GM12878 (cell line): Measurements from ENCODE around the gene GAK.

Experiments
- CEBPB ChIP-seq, 2 experiments: fragments of 150-350 bp in 1 of 2; IDR thresholded peaks; 2 replicates each; pipeline ENCODE4 v1.6.1; 2012 to 2014; ENCODE audit warnings: low read depth in 2 of 2, low read length in 2 of 2, borderline replicate concordance in 1 of 2, inconsistent platforms in 1 of 2
- CEBPZ ChIP-seq: fragments of 150-350 bp; IDR thresholded peaks from 2 replicates; pipeline ENCODE4 v1.6.1; 2016; ENCODE audit warnings: low read depth, low read length
- CTCF ChIP-seq, 3 experiments: IDR thresholded peaks in 2 of 3; conservative IDR thresholded peaks in 1 of 3; 2 replicates each; pipeline ENCODE4 v1.5.1; 2011; ENCODE audit warnings: low read depth in 3 of 3, low read length in 3 of 3, mild to moderate bottlenecking in 3 of 3, control low read depth in 2 of 3, moderate library complexity in 2 of 3, inconsistent platforms in 1 of 3, mixed read lengths in 1 of 3; ENCODE audit not compliant: control insufficient read depth in 2 of 3, insufficient read depth in 1 of 3; ENCODE audit errors: extremely low read depth in 1 of 3
- MXI1 ChIP-seq: fragments of 150-350 bp; IDR thresholded peaks from 2 replicates; pipeline ENCODE4 v1.6.1; 2011; ENCODE audit warnings: low read depth, mild to moderate bottlenecking, inconsistent platforms, low read length, improper control_type of control experiment
- NRF1 ChIP-seq: conservative IDR thresholded peaks from 2 replicates; pipeline ENCODE4 v1.6.1; 2011; ENCODE audit warnings: mild to moderate bottlenecking, low read depth, low read length, improper control_type of control experiment
- POLR2A ChIP-seq: IDR thresholded peaks from 2 replicates; pipeline ENCODE4 v1.6.1; 2011; ENCODE audit warnings: low read depth, mild to moderate bottlenecking, low read length
- RFX5 ChIP-seq: IDR thresholded peaks from 2 replicates; pipeline ENCODE4 v1.6.1; 2011; ENCODE audit warnings: low read depth, low read length, improper control_type of control experiment
- SMC3 ChIP-seq: IDR thresholded peaks from 2 replicates; pipeline ENCODE4 v1.6.1; 2011; ENCODE audit warnings: low read length, improper control_type of control experiment, borderline replicate concordance

GRCh38 chr4:824461-825062 is 107.6 kb downstream of the GAK start:
- no peak for TF ChIP-seq CTCF (IDR thresholded peaks at IDR 0.05 in 2 of 3, conservative IDR thresholded peaks at IDR 0.05 in 1 of 3; ENCODE audit: control insufficient read depth in 2 of 3, extremely low read depth in 1 of 3, insufficient read depth in 1 of 3, low read depth in 3 of 3, low read length in 3 of 3)
- no peak for TF ChIP-seq RFX5
- no peak for TF ChIP-seq CEBPB (IDR thresholded peaks at IDR 0.05; ENCODE audit: borderline replicate concordance in 1 of 2, low read depth in 2 of 2, low read length in 2 of 2)
- TF ChIP-seq POLR2A: no peak
- TF ChIP-seq MXI1: no peak
- TF ChIP-seq NRF1: no peak
- no peak for TF ChIP-seq CEBPZ
- no peak for TF ChIP-seq SMC3
